HG02798 (cell line): ENCODE measurements around the gene ZNF487.
"Not testable (repeated sequence)": the region's sequence is repeated elsewhere in the genome, so short reads cannot be mapped to it uniquely, and the experiment has no call there.

Experiments used
- ATAC-seq: cut with Tn5 transposase; IDR thresholded peaks from one replicate; pipeline ENCODE4 v1.9.1; 2021; ENCODE audit warnings: mild to moderate bottlenecking; ENCODE audit not compliant: unreplicated experiment, poor library complexity

The ZNF487 gene

GRCh38 chr10:43436291-43437140 lies at the start of gene ZNF487:
Gene ZNF487 (plus strand): TSS chr10:43437111. CDS start chr10:43475814, 38,703 bp downstream.
- ATAC-seq, result peak; percentile 97

DNA sequence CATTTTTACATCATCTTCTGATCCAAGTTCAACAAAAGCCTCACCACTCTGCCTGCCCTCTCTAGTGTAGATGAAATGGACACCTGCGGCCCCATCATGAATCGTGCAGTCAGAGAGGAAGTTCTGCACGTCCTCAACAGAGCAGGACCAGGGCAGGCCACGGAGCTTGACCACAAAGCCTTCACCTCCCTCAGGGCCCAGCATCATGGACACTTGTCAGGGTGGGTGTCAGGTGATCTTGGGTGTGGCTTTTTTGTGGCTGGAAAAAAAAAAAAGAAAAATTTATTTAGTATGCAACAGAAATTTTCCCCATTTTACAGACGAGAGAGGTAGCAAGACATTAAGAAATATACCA lies 49.3 kb upstream of the ZNF487 start:
- no peak for ATAC-seq

- ATAC-seq, result no peak
Observed at GRCh38 chr10:43389867-43390266, 47.0 kb upstream of the ZNF487 start.

GRCh38 chr10:43390333-43390732 lies 46.6 kb upstream of the ZNF487 start:
- no peak for ATAC-seq

DNA sequence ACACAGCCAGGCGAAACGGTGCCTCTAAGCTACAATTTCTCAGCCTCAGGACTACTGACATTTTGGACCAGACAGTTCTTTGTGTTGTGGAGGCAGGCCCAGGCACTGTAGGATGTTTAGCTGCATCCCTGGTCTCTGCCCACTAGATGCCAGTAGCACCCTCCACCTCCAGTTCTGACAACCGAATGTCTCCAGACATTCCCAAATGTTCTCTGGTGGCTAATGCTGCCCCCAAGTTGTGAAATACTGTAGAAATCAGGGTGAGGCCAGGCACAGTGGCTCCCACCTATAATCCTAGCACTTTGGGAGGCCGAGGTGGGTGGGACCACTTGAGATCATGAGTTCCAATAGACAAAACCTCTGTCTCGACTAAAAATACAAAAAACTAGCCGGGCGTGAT lies 46.2 kb upstream of the ZNF487 start:
- ATAC-seq, result no peak

GRCh38 chr10:43391496-43391895 lies 45.4 kb upstream of the ZNF487 start:
- ATAC-seq, result no peak

DNA sequence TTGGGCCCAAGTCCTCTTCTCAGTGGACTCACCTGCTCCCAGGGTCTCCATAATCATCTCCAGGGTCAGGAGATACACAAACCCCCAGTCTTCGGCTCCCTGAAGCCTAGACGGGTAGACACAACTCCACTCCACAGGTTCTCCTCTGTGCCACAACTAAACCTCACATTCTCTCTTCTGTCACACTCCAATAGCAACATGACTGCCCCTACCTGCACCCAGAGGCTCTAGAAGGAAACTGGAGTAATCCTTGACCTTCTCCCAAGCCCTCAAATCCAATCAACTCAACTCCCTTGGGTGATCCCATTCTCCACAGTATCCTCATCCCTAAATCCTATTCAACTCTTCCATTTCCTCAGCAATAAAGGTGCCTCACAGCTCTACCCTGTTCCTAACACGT lies 44.2 kb upstream of the ZNF487 start:
- ATAC-seq, result no peak

GRCh38 chr10:43393186-43393585 lies 43.7 kb upstream of the ZNF487 start:
- ATAC-seq, result not testable (repeated sequence)

DNA sequence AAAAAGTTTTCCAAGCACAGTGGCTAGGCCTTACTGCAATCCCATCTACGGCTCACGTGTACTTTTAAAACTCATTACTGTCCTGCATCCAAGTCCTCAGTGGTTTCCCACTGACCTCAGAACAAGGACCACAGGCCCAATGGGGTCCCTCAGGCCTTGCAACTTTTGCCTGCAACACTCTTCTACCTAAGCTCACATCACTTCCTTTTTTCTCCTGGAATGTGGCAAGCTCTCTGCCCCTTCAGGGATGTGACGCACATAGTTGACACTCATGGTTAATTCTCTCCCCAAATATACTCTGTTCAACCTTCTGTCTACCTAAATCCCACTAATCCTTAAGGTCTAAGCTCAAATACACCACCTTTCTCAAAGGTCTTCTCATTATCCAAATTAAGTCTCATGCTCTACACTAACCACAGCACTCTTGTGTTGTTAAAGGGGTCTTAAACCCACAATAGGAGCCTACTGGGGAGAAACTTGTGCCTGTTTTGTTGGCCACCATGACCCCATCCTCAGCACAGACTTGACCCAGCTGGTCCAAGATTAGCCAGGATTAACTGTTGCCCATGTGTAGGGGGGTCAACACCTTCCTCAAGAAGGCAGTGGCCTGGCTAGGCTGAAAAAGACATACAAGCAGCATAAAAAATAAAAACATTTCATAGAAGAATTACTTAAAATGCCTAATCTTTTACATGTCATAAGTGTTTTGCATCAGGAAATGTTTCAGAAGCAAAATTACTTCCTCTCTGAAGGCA lies 43.1 kb upstream of the ZNF487 start:
- ATAC-seq, result no peak

DNA sequence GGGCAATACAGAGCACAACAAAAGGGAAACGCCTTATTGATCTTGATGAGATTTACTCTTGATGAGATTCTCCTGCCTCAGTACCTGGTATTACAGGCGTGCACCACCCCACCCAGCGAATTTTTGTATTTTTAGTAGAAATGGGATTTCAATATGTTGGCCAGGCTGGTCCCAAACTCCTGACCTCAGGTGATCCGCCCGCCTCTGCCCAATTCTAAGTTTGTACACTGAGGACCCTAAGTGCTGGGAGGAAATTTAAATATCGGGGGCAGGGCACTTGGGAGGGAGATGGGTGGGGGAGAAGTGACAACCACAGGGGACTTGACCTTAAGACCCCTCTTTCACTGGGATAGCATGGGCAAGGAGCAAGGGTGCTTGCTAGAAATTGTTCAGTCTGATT lies 42.0 kb upstream of the ZNF487 start:
- no peak for ATAC-seq

- no peak for ATAC-seq
Observed at GRCh38 chr10:43395571-43396060, 41.3 kb upstream of the ZNF487 start.

GRCh38 chr10:43396061-43396927 lies 40.6 kb upstream of the ZNF487 start:
- peak; percentile 61 for ATAC-seq

- ATAC-seq, result peak; percentile 85
Observed at GRCh38 chr10:43396928-43397624, 39.8 kb upstream of the ZNF487 start.

GRCh38 chr10:43398939-43399319 lies 38.0 kb upstream of the ZNF487 start:
- no peak for ATAC-seq

GRCh38 chr10:43399320-43400310 lies 37.3 kb upstream of the ZNF487 start:
- no peak for ATAC-seq

- ATAC-seq, result no peak
Observed at GRCh38 chr10:43401627-43402026, 35.3 kb upstream of the ZNF487 start.

DNA sequence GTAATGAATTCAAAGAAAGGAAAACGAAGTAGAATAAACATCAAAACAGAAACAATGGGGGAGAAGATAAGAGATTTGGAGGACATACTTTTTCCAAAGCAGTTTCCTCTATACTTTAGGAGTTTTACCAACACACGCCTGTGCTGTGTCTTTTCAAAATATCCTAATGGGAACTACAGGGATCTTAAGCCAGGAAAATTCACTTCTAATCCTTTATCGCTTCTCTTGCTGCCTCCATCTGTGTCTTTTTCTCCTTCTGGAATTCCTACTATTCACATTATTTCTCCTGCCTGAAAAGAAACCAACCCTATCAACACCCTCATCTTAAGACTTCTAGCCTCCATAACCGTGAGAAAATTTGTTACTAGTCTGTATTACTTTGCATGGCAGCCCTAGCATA lies 34.7 kb upstream of the ZNF487 start:
- no peak for ATAC-seq

GRCh38 chr10:43402880-43403452 lies 33.9 kb upstream of the ZNF487 start:
- no peak for ATAC-seq
